ENCODE data around the gene HMGCS2.
"Not testable (repeated sequence)": the region's sequence is repeated elsewhere in the genome, so short reads cannot be mapped to it uniquely, and the experiment has no call there.

HMGCS2 gene

GRCh38 chr1:119791377-119791776 lies 22.7 kb upstream of the HMGCS2 start:
- Histone ChIP-seq H2AK5ac (ENCODE audit: low read length) (no peak overlapping the region), H3K36me3 (ENCODE audit: control insufficient read depth in 1 of 2, insufficient read depth in 2 of 2, low read length in 2 of 2) (no peaks in the 10 kb centered on the region), H4K91ac (ENCODE audit: low read depth, low read length) (no peak overlapping the region), H3K79me2 (ENCODE audit: control insufficient read depth, insufficient read depth, low read length, poor library complexity) (no peaks in the 10 kb centered on the region), H4K8ac (ENCODE audit: low read depth, low read length) (no peak overlapping the region), H3K4ac (ENCODE audit: low read depth, low read length) (no peak overlapping the region), H3K4me2 (ENCODE audit: low read length) (no peak overlapping the region), H3K4me1 (ENCODE audit: control insufficient read depth in 1 of 2, insufficient read depth in 2 of 2, low read length in 2 of 2) (no peaks in the 10 kb centered on the region), H3K27me3 (ENCODE audit: insufficient read depth, low read length) (no peaks in the 10 kb centered on the region), H2BK120ac (ENCODE audit: insufficient read depth, low read length, poor library complexity) (no peak overlapping the region), H2AFZ (ENCODE audit: insufficient read depth, low read length, poor library complexity) (no peak overlapping the region), H2BK5ac (ENCODE audit: low read depth, low read length, poor library complexity) (no peak overlapping the region), H3K14ac (ENCODE audit: low read length) (no peak overlapping the region), H3K23ac (ENCODE audit: low read length) (no peak overlapping the region), H3K4me3 (ENCODE audit: low read depth, low read length) (no peak overlapping the region), H3K9me3 (ENCODE audit: insufficient read depth, low read depth, low read length) (no peaks in the 10 kb centered on the region), H3K9ac (ENCODE audit: low read length) (no peak overlapping the region), H3K18ac (ENCODE audit: low read length) (no peak overlapping the region), H3K79me1 (ENCODE audit: low read length) (no peaks in the 10 kb centered on the region), H4K12ac (ENCODE audit: low read depth, low read length) (no peak overlapping the region), H2BK12ac (ENCODE audit: low read length) (no peak overlapping the region), H3K27ac (ENCODE audit: low read depth, low read length) (no peak overlapping the region)
- peak in 1 of 2 donors; percentile 44 for DNase-seq
- no CpG with 5 or more reads among the region's 4 CpGs for WGBS (ENCODE audit: extremely low coverage, insufficient coverage, insufficient read length)

GRCh38 chr1:119790451-119791198 lies 21.9 kb upstream of the HMGCS2 start:
- no CpG with 5 or more reads among the region's 9 CpGs for WGBS (ENCODE audit: extremely low coverage, insufficient coverage, insufficient read length)
- H2BK120ac ChIP-seq (ENCODE audit: insufficient read depth, low read length, poor library complexity): no peak overlapping the region

GRCh38 chr1:119787776-119788175 lies 19.1 kb upstream of the HMGCS2 start:
- WGBS (ENCODE audit: extremely low coverage, insufficient coverage, insufficient read length): no CpG with 5 or more reads among the region's 2 CpGs
- Histone ChIP-seq H3K4ac (ENCODE audit: low read depth, low read length) (no peak overlapping the region), H3K23ac (ENCODE audit: low read length) (no peak overlapping the region), H3K27me3 (ENCODE audit: insufficient read depth, low read length) (no peaks in the 10 kb centered on the region), H2BK5ac (ENCODE audit: low read depth, low read length, poor library complexity) (no peak overlapping the region), H4K8ac (ENCODE audit: low read depth, low read length) (no peak overlapping the region), H3K14ac (ENCODE audit: low read length) (no peak overlapping the region), H4K12ac (ENCODE audit: low read depth, low read length) (no peak overlapping the region), H3K79me2 (ENCODE audit: control insufficient read depth, insufficient read depth, low read length, poor library complexity) (peaks cover 2% of the 10 kb centered on the region), H2AK5ac (ENCODE audit: low read length) (no peak overlapping the region), H3K9me3 (ENCODE audit: insufficient read depth, low read depth, low read length) (no peaks in the 10 kb centered on the region), H3K18ac (ENCODE audit: low read length) (no peak overlapping the region), H3K4me2 (ENCODE audit: low read length) (no peak overlapping the region), H4K91ac (ENCODE audit: low read depth, low read length) (no peak overlapping the region), H3K27ac (ENCODE audit: low read depth, low read length) (no peak overlapping the region), H2BK120ac (ENCODE audit: insufficient read depth, low read length, poor library complexity) (no peak overlapping the region), H3K9ac (ENCODE audit: low read length) (no peak overlapping the region), H3K79me1 (ENCODE audit: low read length) (peaks cover 3% of the 10 kb centered on the region), H3K4me1 (ENCODE audit: control insufficient read depth in 1 of 2, insufficient read depth in 2 of 2, low read length in 2 of 2) (peaks cover 2 to 7% of the 10 kb centered on the region in 2 experiments), H2BK12ac (ENCODE audit: low read length) (no peak overlapping the region), H3K36me3 (ENCODE audit: control insufficient read depth in 1 of 2, insufficient read depth in 2 of 2, low read length in 2 of 2) (no peaks in the 10 kb centered on the region), H2AFZ (ENCODE audit: insufficient read depth, low read length, poor library complexity) (no peak overlapping the region), H3K4me3 (ENCODE audit: low read depth, low read length) (no peak overlapping the region)
- DNase-seq: no peak

More at GRCh38 chr1:119790451-119791198, 21.9 kb upstream of the HMGCS2 start:
- no peak overlapping the region for H3K23ac ChIP-seq (ENCODE audit: low read length)
- no peak overlapping the region for H4K91ac ChIP-seq (ENCODE audit: low read depth, low read length)
- H3K18ac ChIP-seq (ENCODE audit: low read length): no peak overlapping the region
- no peak overlapping the region for H3K27ac ChIP-seq (ENCODE audit: low read depth, low read length)
- no peak for DNase-seq
- H3K9ac ChIP-seq (ENCODE audit: low read length): no peak overlapping the region
- no peaks in the 10 kb centered on the region for H3K79me1 ChIP-seq (ENCODE audit: low read length)
- H2AK5ac ChIP-seq (ENCODE audit: low read length): no peak overlapping the region
- no peaks in the 10 kb centered on the region for H3K9me3 ChIP-seq (ENCODE audit: insufficient read depth, low read depth, low read length)
- H4K12ac ChIP-seq (ENCODE audit: low read depth, low read length): no peak overlapping the region
- H3K4me1 ChIP-seq (ENCODE audit: control insufficient read depth in 1 of 2, insufficient read depth in 2 of 2, low read length in 2 of 2): no peaks in the 10 kb centered on the region
- H3K36me3 ChIP-seq (ENCODE audit: control insufficient read depth in 1 of 2, insufficient read depth in 2 of 2, low read length in 2 of 2): no peaks in the 10 kb centered on the region
- no peak overlapping the region for H2BK5ac ChIP-seq (ENCODE audit: low read depth, low read length, poor library complexity)
- H2BK12ac ChIP-seq (ENCODE audit: low read length): no peak overlapping the region
- H3K4me2 ChIP-seq (ENCODE audit: low read length): no peak overlapping the region
- no peaks in the 10 kb centered on the region for H3K79me2 ChIP-seq (ENCODE audit: control insufficient read depth, insufficient read depth, low read length, poor library complexity)
- H3K27me3 ChIP-seq (ENCODE audit: insufficient read depth, low read length): no peaks in the 10 kb centered on the region
- H3K4ac ChIP-seq (ENCODE audit: low read depth, low read length): no peak overlapping the region
- H2AFZ ChIP-seq (ENCODE audit: insufficient read depth, low read length, poor library complexity): no peak overlapping the region
- H3K14ac ChIP-seq (ENCODE audit: low read length): no peak overlapping the region
- H3K4me3 ChIP-seq (ENCODE audit: low read depth, low read length): no peak overlapping the region
- no peak overlapping the region for H4K8ac ChIP-seq (ENCODE audit: low read depth, low read length)

- H3K9me3 ChIP-seq (ENCODE audit: insufficient read depth, low read depth, low read length); H3K27ac ChIP-seq (ENCODE audit: low read depth, low read length): not testable (repeated sequence)
- H3K4me1 ChIP-seq (ENCODE audit: control insufficient read depth in 1 of 2, insufficient read depth in 2 of 2, low read length in 2 of 2): peaks cover 2 to 10% of the 10 kb centered on the region in 2 experiments
These were observed 17.9 kb upstream of the HMGCS2 start for GRCh38 chr1:119786473-119787050.

More at GRCh38 chr1:119786473-119787050, 17.9 kb upstream of the HMGCS2 start:
- H3K36me3 ChIP-seq (ENCODE audit: control insufficient read depth in 1 of 2, insufficient read depth in 2 of 2, low read length in 2 of 2); H4K8ac ChIP-seq (ENCODE audit: low read depth, low read length); H3K9ac ChIP-seq (ENCODE audit: low read length); H3K4me2 ChIP-seq (ENCODE audit: low read length); H3K14ac ChIP-seq (ENCODE audit: low read length); H4K91ac ChIP-seq (ENCODE audit: low read depth, low read length); H3K79me1 ChIP-seq (ENCODE audit: low read length); H2BK120ac ChIP-seq (ENCODE audit: insufficient read depth, low read length, poor library complexity); H2BK12ac ChIP-seq (ENCODE audit: low read length); H2AFZ ChIP-seq (ENCODE audit: insufficient read depth, low read length, poor library complexity); H2BK5ac ChIP-seq (ENCODE audit: low read depth, low read length, poor library complexity); H3K4me3 ChIP-seq (ENCODE audit: low read depth, low read length); H3K18ac ChIP-seq (ENCODE audit: low read length); H3K79me2 ChIP-seq (ENCODE audit: control insufficient read depth, insufficient read depth, low read length, poor library complexity); H3K27me3 ChIP-seq (ENCODE audit: insufficient read depth, low read length); H2AK5ac ChIP-seq (ENCODE audit: low read length); H4K12ac ChIP-seq (ENCODE audit: low read depth, low read length); H3K4ac ChIP-seq (ENCODE audit: low read depth, low read length); H3K23ac ChIP-seq (ENCODE audit: low read length): not testable (repeated sequence)
- WGBS (ENCODE audit: extremely low coverage, insufficient coverage, insufficient read length): no CpG with 5 or more reads among the region's 4 CpGs
- DNase-seq: peak; percentile 6 to 72

All from trophoblast cell (in vitro differentiated cells and primary cell).